HG03354 (cell line): Measurements from ENCODE around the gene MAPKAP1.
"Not testable (repeated sequence)": the region's sequence is repeated elsewhere in the genome, so short reads cannot be mapped to it uniquely, and the experiment has no call there.

Source experiments
- ATAC-seq: cut with Tn5 transposase; IDR thresholded peaks from one replicate; pipeline ENCODE4 v1.9.1; 2021; ENCODE audit warnings: mild to moderate bottlenecking; ENCODE audit not compliant: unreplicated experiment, poor library complexity, severe bottlenecking

Gene MAPKAP1

GRCh38 chr9:125579030-125579932, 127.7 kb downstream of the MAPKAP1 start:
- ATAC-seq = no peak

DNA sequence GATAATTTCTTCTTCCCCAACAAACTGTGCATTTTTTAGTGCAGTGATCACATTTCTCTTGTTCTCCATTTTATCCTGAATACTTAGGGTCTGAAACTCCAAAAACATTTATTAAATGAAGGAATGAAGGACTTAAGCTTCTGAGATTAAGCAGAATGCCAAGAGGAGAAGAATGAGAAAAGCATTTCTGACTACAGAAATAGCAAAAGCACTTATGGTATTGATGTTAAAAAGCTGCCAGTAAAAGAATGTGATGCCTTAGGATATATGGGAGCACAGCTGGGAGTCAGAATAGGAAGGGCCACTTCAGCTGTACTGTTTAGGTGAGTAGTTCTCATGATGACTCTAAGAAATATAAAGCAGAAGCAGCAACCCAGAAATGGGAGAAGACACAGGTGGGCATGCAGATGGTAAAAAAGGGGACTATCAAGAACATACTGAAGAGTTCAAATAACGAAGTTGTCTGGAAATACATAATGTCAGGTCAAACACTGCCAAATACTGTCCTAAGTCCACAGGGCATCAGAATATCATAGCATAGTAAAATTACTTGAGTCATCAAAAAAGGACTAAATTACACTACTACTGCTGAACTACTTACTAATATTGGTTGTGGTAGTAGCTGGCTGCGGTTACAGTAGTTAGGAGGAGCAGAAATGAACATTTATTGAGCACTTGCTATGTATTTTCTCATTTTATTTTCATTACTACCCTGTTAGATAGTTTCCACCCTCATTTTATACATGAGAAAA, 132.7 kb downstream of the MAPKAP1 start:
- ATAC-seq = no peak

- not testable (repeated sequence) for ATAC-seq
Observed at GRCh38 chr9:125572461-125572860, 134.5 kb downstream of the MAPKAP1 start.

DNA sequence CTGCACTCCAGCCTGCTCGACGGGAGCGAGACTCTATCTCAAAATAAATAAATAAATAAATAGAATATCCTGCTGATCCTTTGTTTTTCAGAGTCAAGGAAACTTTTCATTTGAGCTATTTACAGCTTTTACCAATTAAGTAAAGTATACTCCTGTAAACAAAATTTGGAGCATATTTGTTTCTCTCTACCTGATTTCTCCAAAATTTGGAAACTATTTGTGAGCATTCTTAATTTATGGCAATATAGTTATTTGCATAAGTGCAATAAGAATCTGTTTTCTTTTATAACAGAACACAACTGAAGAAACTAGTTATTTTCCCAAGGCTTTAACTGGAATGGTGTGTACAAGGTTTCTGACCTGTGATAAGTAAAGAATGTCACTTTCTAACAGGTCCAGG, 135.2 kb downstream of the MAPKAP1 start:
- ATAC-seq = not testable (repeated sequence)

GRCh38 chr9:125570246-125570645, 136.8 kb downstream of the MAPKAP1 start:
- ATAC-seq = no peak

GRCh38 chr9:125568621-125569020, 138.4 kb downstream of the MAPKAP1 start:
- no peak for ATAC-seq

- ATAC-seq = not testable (repeated sequence)
Observed at GRCh38 chr9:125566051-125566450, 141.0 kb downstream of the MAPKAP1 start.

DNA sequence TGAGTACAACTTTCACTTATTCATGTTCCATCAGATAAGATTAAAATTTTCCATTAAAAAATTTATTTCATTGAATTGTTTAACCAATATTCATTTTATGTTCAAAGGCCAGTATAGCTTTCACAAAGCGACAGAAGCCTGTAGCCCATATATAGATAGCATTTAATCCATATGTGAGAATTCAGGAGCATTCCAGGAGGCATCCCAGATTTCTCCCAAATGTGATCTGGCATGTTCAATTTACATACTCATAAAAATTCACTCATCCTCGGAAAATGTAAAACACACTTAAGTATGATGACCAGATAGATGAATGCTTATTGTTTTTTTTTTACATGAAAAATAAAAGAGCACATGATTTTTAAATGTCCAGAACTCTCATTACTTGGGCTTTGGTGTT, 141.9 kb downstream of the MAPKAP1 start:
- ATAC-seq = no peak

GRCh38 chr9:125564631-125565030, 142.4 kb downstream of the MAPKAP1 start:
- ATAC-seq = no peak

GRCh38 chr9:125561509-125562148, 145.4 kb downstream of the MAPKAP1 start:
- ATAC-seq = peak; percentile 63

DNA sequence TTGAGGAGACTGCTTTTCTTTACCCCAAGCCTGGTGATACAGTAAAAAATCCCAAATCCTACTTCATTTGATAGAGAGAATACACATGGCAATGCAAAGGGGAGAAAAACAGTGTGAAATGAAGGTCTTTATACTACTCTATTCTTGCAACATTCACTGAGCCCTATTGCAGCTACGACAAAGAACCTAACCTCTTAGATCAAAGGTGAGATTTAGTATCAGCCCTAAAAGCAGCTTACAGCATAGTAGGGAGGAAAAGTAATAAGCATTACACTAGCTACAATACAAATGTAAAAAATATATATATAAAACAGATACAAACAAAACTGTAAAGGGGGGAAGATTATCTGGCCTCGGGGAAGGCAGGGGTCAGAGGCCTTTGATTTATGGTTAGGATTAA, 147.1 kb downstream of the MAPKAP1 start:
- no peak for ATAC-seq

GRCh38 chr9:125559194-125559593, 147.8 kb downstream of the MAPKAP1 start:
- ATAC-seq = no peak

GRCh38 chr9:125558453-125559092, 148.4 kb downstream of the MAPKAP1 start:
- no peak for ATAC-seq

GRCh38 chr9:125556046-125556721, 150.8 kb downstream of the MAPKAP1 start:
- no peak for ATAC-seq

GRCh38 chr9:125554726-125555125, 152.3 kb downstream of the MAPKAP1 start:
- ATAC-seq = no peak

- ATAC-seq = no peak
Observed at GRCh38 chr9:125551781-125552180, 155.2 kb downstream of the MAPKAP1 start.

DNA sequence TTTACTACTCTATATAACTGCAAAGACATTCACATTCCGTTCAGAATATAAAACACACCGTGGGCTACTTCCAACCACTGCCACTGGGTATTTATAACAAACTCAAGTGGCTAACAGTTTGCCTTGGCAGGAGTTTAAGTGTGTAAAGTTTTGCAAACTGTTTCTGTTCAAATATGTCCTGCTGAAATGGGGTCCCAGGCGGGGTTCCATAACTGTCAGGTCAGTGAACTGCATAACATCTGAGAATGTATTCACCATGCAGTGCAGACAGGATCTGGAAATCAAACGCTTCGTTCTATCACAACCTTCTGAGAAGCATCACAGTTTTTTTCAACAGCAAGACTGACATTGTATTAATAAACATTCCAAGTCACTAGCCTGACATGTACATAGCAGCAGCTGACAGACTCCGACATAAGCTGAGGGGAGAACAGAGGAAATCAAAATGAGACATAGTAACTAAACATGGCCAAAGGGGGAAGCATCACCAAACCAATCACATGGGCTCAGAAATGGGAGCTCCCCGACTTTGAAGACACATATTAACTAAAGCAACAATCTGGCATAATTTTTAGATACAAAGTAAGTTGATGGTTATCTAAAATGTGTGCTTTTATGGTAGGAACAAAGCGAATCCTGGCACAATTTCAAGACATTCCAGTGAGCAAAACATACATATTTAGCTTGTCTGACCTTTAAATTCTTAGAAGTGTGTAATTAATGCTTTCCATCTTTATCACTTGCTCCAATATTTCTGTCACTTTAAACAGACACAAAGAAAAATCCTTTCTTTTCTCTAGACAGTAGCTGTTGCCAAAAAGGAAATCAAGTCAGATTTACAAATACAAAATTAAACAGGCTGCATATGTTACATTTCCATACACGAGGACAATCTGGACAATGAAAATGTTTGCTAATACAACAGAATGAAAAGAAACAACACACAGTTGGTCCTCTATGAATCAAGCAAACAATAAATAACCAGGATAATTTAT, 156.8 kb downstream of the MAPKAP1 start:
- ATAC-seq = no peak

DNA sequence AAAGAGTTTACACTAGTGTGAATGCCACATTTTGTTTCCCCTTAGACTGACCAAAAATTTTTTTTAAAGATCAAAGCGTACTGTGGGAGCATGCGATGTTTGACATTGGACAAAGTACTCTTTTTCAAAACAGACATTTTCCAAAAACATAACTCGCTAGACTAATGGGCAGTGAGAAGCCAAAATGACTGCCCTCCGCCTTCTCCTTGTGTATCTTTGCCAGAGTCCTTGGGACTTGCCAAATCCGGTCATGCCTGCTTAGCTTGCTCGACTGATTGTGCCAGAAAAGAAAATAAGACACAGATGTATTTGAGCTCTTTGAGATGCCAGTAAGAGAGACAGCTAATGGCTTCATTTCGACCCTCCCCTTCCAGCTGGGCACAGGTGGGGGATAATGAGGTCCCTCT, 157.5 kb downstream of the MAPKAP1 start:
- no peak for ATAC-seq
